H9 (cell line): ENCODE results near the gene TPPP3. TPM values are rescaled to one million over a fixed set of nuclear protein-coding genes. Genes with fewer than 3 reads are reported as not detected.

ENCODE experiments used
- DNase-seq: peaks from one replicate; pipeline ENCODE4 v3.0.0-alpha.2; 2017
- H2AFZ ChIP-seq: one replicate; pipeline ENCODE4 v1.6.1; 2013; ENCODE audit warnings: mild to moderate bottlenecking, low read length, control low read depth, moderate library complexity
- H2AK5ac ChIP-seq: 2 replicates; pipeline ENCODE4 v1.6.1; 2013; ENCODE audit warnings: low read length, control low read depth, mixed read lengths; ENCODE audit not compliant: insufficient read length
- H2BK120ac ChIP-seq: one replicate; pipeline ENCODE4 v1.6.1; 2013; ENCODE audit warnings: low read depth, mild to moderate bottlenecking, low read length, control low read depth, inconsistent platforms; ENCODE audit not compliant: poor library complexity, severe bottlenecking
- H2BK12ac ChIP-seq: 2 replicates; pipeline ENCODE4 v1.6.1; 2013; ENCODE audit warnings: low read length, control low read depth, mixed read lengths, low read depth; ENCODE audit not compliant: insufficient read length
- H2BK15ac ChIP-seq: 2 replicates; pipeline ENCODE4 v1.6.1; 2013; ENCODE audit warnings: low read depth, low read length, control low read depth
- H2BK20ac ChIP-seq: one replicate; pipeline ENCODE4 v1.6.1; 2013; ENCODE audit warnings: low read depth, mild to moderate bottlenecking, low read length, control low read depth, inconsistent platforms; ENCODE audit not compliant: poor library complexity, severe bottlenecking
- H2BK5ac ChIP-seq: 2 replicates; pipeline ENCODE4 v1.6.1; 2013; ENCODE audit warnings: low read length, control low read depth, mixed read lengths; ENCODE audit not compliant: insufficient read length
- H3K14ac ChIP-seq: 2 replicates; pipeline ENCODE4 v1.6.1; 2013; ENCODE audit warnings: low read length, control low read depth; ENCODE audit not compliant: insufficient read depth
- H3K18ac ChIP-seq: 2 replicates; pipeline ENCODE4 v1.6.1; 2013; ENCODE audit warnings: low read depth, mild to moderate bottlenecking, mixed read lengths, low read length, control low read depth; ENCODE audit not compliant: insufficient read length
- H3K23ac ChIP-seq: 2 replicates; pipeline ENCODE4 v1.6.1; 2013; ENCODE audit warnings: low read length, control low read depth, mixed read lengths, low read depth; ENCODE audit not compliant: insufficient read length
- H3K23me2 ChIP-seq: 2 replicates; pipeline ENCODE4 v1.6.1; 2013; ENCODE audit warnings: low read depth, mild to moderate bottlenecking, mixed read lengths, low read length, control low read depth; ENCODE audit not compliant: insufficient read length, poor library complexity, severe bottlenecking
- H3K27ac ChIP-seq: 2 replicates; pipeline ENCODE4 v1.5.1; 2013; ENCODE audit warnings: low read length, control low read depth, mixed read lengths, low read depth; ENCODE audit not compliant: insufficient read length
- H3K27me3 ChIP-seq: 2 replicates; pipeline ENCODE4 v1.6.1; 2013; ENCODE audit warnings: low read length, control low read depth, inconsistent platforms; ENCODE audit not compliant: insufficient read depth
- H3K4ac ChIP-seq: 2 replicates; pipeline ENCODE4 v1.6.1; 2013; ENCODE audit warnings: low read depth, mild to moderate bottlenecking, control low read depth, inconsistent platforms, low read length, moderate library complexity
- H3K4me1 ChIP-seq: 2 replicates; pipeline ENCODE4 v1.6.1; 2013; ENCODE audit warnings: low read length, control low read depth, inconsistent platforms; ENCODE audit not compliant: insufficient read depth
- H3K4me2 ChIP-seq: 2 replicates; pipeline ENCODE4 v1.6.1; 2013; ENCODE audit warnings: low read length, control low read depth, mixed read lengths; ENCODE audit not compliant: insufficient read length, insufficient read depth
- H3K56ac ChIP-seq: 2 replicates; pipeline ENCODE4 v1.6.1; 2013; ENCODE audit warnings: low read depth, mild to moderate bottlenecking, mixed read lengths, low read length, control low read depth; ENCODE audit not compliant: insufficient read length
- H3K79me1 ChIP-seq: 2 replicates; pipeline ENCODE4 v1.6.1; 2013; ENCODE audit warnings: low read depth, mild to moderate bottlenecking, moderate library complexity, low read length, control low read depth, inconsistent platforms; ENCODE audit not compliant: insufficient read depth, poor library complexity, severe bottlenecking
- H3K79me2 ChIP-seq: 2 replicates; pipeline ENCODE4 v1.6.1; 2013; ENCODE audit warnings: low read length, control low read depth, inconsistent platforms; ENCODE audit not compliant: insufficient read depth
- H3K9ac ChIP-seq: 2 replicates; pipeline ENCODE4 v1.6.1; 2013; ENCODE audit warnings: low read length, control low read depth, mixed read lengths; ENCODE audit not compliant: insufficient read length; ENCODE audit errors: extremely low read depth
- H3K9me3 ChIP-seq: one replicate; pipeline ENCODE4 v1.6.1; 2013; ENCODE audit warnings: low read depth, low read length, inconsistent platforms; ENCODE audit not compliant: control insufficient read depth
- H3T11ph ChIP-seq: one replicate; pipeline ENCODE4 v1.6.1; 2013; ENCODE audit warnings: mild to moderate bottlenecking, low read length, control low read depth, inconsistent platforms
- H4K20me1 ChIP-seq: one replicate; pipeline ENCODE4 v1.6.1; 2013; ENCODE audit not compliant: control insufficient read depth, insufficient read length, insufficient read depth
- H4K5ac ChIP-seq: 2 replicates; pipeline ENCODE4 v1.6.1; 2013; ENCODE audit warnings: low read depth, mild to moderate bottlenecking, mixed read lengths, low read length, control low read depth; ENCODE audit not compliant: insufficient read length
- H4K8ac ChIP-seq: replicated peaks from 2 replicates; pipeline ENCODE4 v1.6.1; 2013; ENCODE audit warnings: low read length, control low read depth, mixed read lengths, low read depth; ENCODE audit not compliant: insufficient read length
- H4K91ac ChIP-seq: 2 replicates; pipeline ENCODE4 v1.6.1; 2013; ENCODE audit warnings: low read depth, mild to moderate bottlenecking, moderate library complexity, mixed read lengths, low read length, control low read depth; ENCODE audit not compliant: insufficient read length
- H3K27ac Mint-ChIP-seq, 3 experiments: 2 replicates in 2 of 3; 3 replicates in 1 of 3; pipeline ENCODE4 v1.8.0; 2020 to 2021; ENCODE audit warnings: mixed read lengths in 3 of 3, mild to moderate bottlenecking in 1 of 3, moderate library complexity in 1 of 3
- H3K27me3 Mint-ChIP-seq: 2 replicates; pipeline ENCODE4 v1.8.0; 2021; ENCODE audit warnings: low read depth, mild to moderate bottlenecking, moderate library complexity, mixed read lengths
- H3K36me3 Mint-ChIP-seq, 3 experiments: 2 replicates in 2 of 3; 3 replicates in 1 of 3; pipeline ENCODE4 v1.8.0; 2020 to 2021; ENCODE audit warnings: low read depth in 3 of 3, mixed read lengths in 3 of 3; ENCODE audit not compliant: insufficient read depth in 1 of 3
- H3K4me1 Mint-ChIP-seq, 2 experiments: 2 replicates each; pipeline ENCODE4 v1.8.0; 2020; ENCODE audit warnings: mixed read lengths in 2 of 2
- H3K4me3 Mint-ChIP-seq, 2 experiments: 2 replicates in 1 of 2; 3 replicates in 1 of 2; pipeline ENCODE4 v1.8.0; 2020 to 2021; ENCODE audit warnings: mild to moderate bottlenecking in 2 of 2, mixed read lengths in 2 of 2, moderate library complexity in 1 of 2
- H3K9me3 Mint-ChIP-seq, 2 experiments: 2 replicates in 1 of 2; 3 replicates in 1 of 2; pipeline ENCODE4 v1.8.0; 2020; ENCODE audit warnings: mild to moderate bottlenecking in 2 of 2, mixed read lengths in 2 of 2, moderate library complexity in 1 of 2
- WGBS: extraction: QIAGEN DNeasy Blood & Tissue Kit; methylation state at CpG from one replicate; pipeline ENCODE4 v1.1.7; 2013; ENCODE audit warnings: missing lambda C conversion rate, low lambda C conversion rate, mixed read lengths; ENCODE audit not compliant: insufficient read length; ENCODE audit errors: extremely low coverage; 5-methylcytosine and 5-hydroxymethylcytosine counted together
- total RNA-seq: library from RNA; stranded (reverse); gene quantifications from 2 replicates; pipeline ENCODE4 v1.2.1, GENCODE V29; 2021
- TF ChIP-seq, protein P1 (sequence below): fragments of 200-600 bp; sonication (generic); conservative IDR thresholded peaks from 3 replicates; pipeline ENCODE4 v1.8.0; 2021; ENCODE audit warnings: antibody characterized with exemption, mild to moderate bottlenecking

Gene TPPP3
- total RNA-seq, 1 experiment from 2014 or later = 0.79 TPM

DNA sequence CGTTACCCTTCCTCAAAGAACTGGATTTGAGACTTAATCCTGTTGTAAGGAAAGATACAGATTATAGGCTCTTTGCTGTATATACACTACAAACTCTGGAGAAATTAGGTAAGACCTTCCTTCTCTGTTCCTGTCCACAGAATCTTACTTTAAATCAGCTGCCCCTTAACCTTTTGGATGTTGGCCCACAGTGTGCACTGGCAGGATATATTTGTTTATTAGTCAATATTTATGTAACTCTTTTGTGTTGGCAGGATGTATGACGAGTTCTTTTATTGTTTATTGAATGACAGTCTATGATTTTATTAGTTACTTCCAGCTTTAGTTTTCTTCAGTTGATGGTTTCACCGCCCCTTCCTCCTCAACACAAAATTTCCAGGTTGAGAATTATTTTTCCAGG, 47.0 kb downstream of the TPPP3 start:
- no peak overlapping the region for H3K4ac ChIP-seq
- H3K14ac ChIP-seq = no peak overlapping the region
- WGBS = no CpG with 5 or more reads among the region's 3 CpGs
- Mint-ChIP-seq H3K9me3 (no peaks in the 10 kb centered on the region), H3K27me3 (no peaks in the 10 kb centered on the region; the same call in none of the 2 replicates), H3K4me3 (no peak overlapping the region), H3K36me3 (no peaks in the 10 kb centered on the region), H3K27ac (no peak overlapping the region), H3K4me1 (no peaks in the 10 kb centered on the region)
- no peak overlapping the region for H4K8ac ChIP-seq
- DNase-seq = no peak
- H2AFZ ChIP-seq = no peak overlapping the region
- TF ChIP-seq, protein P1, sequence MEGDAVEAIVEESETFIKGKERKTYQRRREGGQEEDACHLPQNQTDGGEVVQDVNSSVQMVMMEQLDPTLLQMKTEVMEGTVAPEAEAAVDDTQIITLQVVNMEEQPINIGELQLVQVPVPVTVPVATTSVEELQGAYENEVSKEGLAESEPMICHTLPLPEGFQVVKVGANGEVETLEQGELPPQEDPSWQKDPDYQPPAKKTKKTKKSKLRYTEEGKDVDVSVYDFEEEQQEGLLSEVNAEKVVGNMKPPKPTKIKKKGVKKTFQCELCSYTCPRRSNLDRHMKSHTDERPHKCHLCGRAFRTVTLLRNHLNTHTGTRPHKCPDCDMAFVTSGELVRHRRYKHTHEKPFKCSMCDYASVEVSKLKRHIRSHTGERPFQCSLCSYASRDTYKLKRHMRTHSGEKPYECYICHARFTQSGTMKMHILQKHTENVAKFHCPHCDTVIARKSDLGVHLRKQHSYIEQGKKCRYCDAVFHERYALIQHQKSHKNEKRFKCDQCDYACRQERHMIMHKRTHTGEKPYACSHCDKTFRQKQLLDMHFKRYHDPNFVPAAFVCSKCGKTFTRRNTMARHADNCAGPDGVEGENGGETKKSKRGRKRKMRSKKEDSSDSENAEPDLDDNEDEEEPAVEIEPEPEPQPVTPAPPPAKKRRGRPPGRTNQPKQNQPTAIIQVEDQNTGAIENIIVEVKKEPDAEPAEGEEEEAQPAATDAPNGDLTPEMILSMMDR = no peak
- H2BK12ac ChIP-seq = no peak overlapping the region
- no peak overlapping the region for H3K18ac ChIP-seq
- H4K20me1 ChIP-seq = no peaks in the 10 kb centered on the region
- no peaks in the 10 kb centered on the region for H3K23me2 ChIP-seq
- H3K23ac ChIP-seq = no peak overlapping the region
- no peak overlapping the region for H2AK5ac ChIP-seq
- H2BK20ac ChIP-seq = no peak overlapping the region
- no peak overlapping the region for H2BK120ac ChIP-seq
- no peak overlapping the region for H2BK5ac ChIP-seq
- H3K27me3 ChIP-seq = no peaks in the 10 kb centered on the region
- no peak overlapping the region for H3K4me2 ChIP-seq
- H3K9me3 ChIP-seq = no peaks in the 10 kb centered on the region
- H4K91ac ChIP-seq = no peak overlapping the region
- H3K79me2 ChIP-seq = no peaks in the 10 kb centered on the region
- no peaks in the 10 kb centered on the region for H3K79me1 ChIP-seq
- H3T11ph ChIP-seq = no peak overlapping the region
- no peak overlapping the region for H4K5ac ChIP-seq
- H3K56ac ChIP-seq = no peak overlapping the region
- no peak overlapping the region for H2BK15ac ChIP-seq
- H3K9ac ChIP-seq = no peak overlapping the region
- H3K27ac ChIP-seq = no peak overlapping the region
- H3K4me1 ChIP-seq = no peaks in the 10 kb centered on the region
